Measurements from ENCODE around the gene C1QTNF4.

C1QTNF4 gene

DNA sequence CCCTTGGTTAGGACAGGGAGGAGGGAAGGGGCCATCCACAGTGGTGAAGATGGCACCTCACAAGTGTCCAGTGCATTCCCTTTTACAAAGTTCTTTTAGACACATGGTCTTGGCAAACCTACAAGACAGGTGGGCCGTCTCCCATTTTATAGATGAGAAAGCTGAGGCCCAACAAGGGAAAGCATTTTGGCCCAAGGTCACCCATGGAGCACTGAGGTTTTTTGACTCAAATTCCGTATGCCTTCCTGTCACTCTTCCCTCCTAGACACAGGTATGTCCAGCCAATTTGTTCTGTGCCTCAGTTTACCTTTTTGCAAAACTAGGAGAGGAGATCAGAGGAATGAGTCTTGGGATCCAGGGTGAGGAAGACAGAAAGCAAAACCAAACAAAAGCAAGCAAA lies 1.2 kb downstream of the C1QTNF4 start:
- DNase-seq (ENCODE audit: low read depth in 3 of 3) = no peak

DNA sequence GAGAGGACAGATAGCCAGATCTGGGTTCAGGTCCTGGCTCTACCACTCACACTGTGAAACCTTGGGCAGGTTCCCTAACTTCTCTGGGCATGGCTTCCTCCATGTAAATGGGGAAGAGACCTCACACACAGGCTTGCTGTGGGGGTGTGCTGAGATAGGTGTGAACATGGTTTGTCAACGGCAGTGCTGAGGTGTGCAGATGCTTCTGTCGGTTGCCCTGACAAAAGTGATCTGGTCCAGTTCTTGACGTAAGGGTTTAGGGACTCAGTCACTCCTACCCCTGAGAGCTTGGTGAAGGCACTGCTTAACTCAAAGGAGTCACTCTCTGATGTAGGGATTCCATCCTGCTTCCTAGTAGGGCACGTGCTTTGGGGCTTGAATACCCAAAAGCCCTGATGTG lies 2.0 kb downstream of the C1QTNF4 start:
- DNase-seq (ENCODE audit: low read depth in 3 of 3) = no peak

DNA sequence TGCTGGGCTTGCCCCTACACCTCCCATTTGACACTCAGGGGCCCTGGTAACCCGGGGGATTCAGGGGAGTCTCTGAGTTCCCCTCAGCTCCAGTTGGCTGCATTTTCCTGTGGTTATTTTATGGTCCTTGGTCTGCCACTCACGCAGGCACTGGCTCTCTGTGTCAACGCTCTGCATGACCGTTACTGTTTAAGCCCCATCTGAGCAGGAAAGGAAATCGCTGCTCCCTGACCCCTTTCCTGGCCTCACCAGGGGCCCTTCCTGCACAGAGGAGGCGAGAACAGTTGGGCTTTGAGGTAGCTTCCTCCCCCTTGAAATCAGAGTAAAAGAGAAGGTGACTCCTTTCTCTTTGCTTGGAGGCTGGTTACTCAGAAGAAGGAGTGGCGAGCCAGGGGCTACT lies 2.4 kb downstream of the C1QTNF4 start:
- DNase-seq (ENCODE audit: low read depth in 3 of 3) = no peak

DNA sequence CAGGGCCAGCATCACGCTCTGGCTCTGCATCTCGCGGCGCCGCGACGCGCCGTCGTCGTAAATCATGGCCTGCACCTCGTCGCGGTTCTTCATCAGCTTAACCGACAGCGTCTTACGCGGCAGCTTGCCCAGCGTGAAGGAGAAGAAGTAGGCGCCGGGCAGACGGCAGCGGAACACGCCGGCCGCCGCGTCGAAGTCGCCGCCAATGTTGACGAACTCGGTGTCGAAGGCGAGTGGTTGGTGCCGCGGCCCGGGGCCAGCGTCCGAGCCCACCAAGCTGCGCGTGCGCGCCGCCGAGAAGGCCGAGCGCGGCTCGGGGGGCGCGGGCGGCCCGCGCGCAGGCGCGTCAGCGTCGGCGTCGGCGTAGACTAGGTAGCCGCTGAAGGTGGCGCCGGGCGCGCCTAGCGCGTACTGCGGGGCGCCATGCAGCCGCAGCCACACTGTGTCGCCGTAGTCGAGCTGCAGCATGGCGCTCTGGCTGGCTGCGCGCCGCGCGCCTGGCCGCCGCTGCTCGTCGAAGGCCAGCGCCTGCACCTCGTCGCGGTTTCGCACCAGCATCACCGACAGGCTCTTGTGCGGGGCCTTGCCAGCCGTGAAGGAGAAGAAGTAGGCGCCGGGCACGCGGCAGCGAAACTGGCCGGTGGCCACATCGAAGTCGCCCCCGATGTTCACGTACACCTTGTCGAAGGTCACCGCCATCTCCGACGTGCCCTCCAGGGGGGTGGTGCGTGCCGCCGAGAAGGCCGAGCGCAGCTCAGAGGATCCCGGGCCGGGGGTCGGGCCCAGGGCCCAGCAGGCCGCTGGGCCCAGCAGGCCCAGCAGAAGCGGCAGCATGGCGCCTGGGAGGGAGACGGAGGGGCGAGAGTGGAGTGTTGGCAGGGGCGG lies 4.0 kb downstream of the C1QTNF4 start:
- DNase-seq (ENCODE audit: low read depth in 3 of 3) = no peak

DNA sequence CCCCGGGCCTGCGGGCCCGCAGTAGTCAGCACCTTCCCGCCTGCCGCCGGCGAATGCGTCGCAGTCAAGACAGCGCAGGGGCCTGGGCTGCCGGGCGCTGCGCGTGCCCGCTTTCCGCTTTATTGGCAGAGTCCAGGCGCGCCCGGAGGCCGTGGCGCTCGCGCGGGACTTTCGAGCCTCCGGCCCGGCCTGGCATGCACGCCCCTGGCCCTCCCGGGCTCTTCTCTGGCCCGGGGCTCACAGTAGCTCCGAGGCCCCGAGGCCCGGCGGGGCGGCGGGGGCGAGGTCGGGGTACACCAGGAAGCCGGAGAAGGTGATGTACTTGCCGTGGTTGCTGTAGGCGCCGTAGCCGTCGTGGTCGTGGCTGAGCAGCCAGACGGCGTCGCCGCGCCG lies 4.6 kb downstream of the C1QTNF4 start:
- DNase-seq (ENCODE audit: low read depth in 3 of 3) = no peak

DNA sequence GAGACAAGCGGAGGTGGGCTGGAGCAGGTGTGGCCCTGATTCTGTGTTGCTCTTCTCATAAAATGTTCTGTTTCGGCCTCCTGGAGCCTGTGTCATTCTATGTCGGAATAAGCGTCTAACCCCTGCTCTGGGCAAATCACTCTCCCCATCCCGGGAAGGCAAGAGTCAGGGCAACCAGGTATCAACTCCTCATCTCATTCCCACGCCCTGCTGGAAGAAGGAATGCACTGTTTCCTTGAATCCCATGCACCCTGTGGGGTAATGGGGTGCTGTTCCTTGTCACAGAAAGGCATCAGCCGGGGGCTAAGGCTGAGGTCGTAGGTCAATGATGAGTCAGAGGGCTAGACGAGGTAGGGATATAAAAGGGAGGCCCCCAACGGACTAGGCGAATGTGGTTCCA lies 5.1 kb downstream of the C1QTNF4 start:
- DNase-seq (ENCODE audit: low read depth in 3 of 3) = no peak

DNA sequence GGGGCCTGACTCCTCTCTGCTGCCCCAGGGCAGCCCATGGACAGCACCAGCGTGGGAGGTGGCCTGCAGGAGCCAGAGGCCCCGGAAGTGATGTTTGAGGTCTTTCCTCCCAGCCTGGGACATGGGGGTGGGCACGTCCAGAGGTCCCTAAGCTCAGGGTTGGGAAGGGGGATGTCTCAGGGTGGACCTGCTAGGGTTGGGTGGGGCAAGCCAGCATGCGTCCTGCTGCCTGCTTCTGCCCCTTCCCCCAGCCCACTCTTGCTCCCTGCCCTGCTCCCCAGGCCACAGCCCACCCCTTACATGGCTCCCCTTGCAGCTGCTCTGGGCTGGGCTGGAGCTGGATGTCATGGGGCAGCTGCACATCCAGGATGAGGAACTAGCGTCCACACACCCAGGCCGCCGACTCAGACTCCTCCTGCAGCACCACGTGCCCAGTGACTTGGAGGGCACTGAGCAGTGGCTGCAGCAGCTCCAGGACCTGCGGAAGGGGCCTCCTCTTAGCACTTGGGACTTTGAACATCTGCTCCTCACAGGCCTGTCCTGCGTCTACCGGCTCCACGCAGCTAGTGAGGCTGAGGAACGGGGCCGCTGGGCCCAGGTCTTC lies 6.4 kb downstream of the C1QTNF4 start:
- DNase-seq (ENCODE audit: low read depth in 3 of 3) = no peak

DNA sequence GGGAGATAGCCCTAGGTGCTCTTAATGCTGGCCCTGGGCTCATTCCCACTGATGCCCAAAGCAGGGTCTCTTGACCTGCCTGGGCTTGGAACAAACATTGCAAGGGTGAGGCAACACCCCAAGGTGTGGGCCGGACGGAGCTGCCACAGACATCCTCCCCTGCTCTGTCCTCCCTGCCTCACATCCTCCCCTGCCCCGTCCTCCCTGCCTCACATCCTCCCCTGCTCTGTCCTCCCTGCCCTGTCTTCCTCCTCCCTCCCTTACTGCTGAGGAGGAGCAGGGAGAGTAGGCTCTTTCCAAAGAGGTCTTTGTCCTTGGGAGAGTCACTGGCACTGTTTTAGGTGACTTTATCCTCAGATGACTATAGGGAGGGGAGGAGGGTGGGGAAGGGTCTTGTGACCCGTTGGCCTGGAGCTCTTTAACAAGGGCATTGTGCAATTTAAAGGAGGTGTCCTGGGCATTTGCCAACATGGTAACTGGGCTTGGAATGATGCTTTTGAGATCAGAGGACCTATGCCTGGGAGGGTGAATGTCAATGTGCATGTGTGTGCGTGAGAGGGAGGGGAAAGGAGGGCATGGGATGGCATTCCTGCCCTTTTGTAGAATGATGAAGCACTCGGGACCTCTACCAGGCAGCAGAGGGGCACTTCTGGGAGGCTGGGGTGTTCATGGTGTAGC lies 7.0 kb downstream of the C1QTNF4 start:
- no peak for DNase-seq (ENCODE audit: low read depth in 3 of 3)

DNA sequence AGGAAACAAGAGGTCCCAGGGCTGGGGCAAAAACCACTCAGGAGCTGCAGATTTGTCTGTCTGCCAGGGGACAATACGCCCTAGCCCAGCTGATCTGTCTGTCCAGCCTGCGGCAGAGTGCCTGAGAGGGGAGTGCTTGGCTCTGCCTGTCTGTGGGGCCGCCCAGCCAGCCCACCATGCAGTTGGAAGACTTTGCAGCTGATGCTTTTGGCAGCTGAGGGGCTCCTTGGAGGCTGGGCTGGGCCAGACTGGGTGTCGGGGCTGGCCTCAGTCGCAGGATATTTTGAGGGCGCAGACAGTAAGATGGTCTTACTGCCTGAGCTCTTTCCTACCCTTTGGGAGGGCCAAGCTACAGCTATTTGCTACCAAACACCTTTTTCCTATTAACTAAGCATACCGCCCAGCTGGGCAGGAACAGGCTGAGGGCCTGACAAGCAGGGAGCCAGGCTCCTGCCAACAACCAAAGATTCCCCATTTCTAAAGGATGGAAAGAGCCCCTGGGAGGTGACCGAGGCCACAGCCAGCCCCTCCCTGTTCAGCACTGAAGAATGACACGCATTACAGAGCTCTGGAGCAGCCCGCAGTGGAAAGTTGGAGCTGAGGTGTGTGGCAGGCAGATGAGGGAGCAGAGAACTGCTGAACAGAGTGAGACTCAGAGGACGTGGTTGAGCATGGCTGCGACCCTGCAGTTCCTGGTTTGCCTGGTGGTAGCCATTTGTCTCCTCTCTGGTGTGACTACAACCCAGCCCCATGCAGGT lies 7.9 kb downstream of the C1QTNF4 start, which contains the start of gene FAM180B:
FAM180B (plus strand) TSS at position 581 of the 758 bp plus-strand sequence; CDS start at position 672, 91 bp downstream.
- no peak for DNase-seq (ENCODE audit: low read depth in 3 of 3)

DNA sequence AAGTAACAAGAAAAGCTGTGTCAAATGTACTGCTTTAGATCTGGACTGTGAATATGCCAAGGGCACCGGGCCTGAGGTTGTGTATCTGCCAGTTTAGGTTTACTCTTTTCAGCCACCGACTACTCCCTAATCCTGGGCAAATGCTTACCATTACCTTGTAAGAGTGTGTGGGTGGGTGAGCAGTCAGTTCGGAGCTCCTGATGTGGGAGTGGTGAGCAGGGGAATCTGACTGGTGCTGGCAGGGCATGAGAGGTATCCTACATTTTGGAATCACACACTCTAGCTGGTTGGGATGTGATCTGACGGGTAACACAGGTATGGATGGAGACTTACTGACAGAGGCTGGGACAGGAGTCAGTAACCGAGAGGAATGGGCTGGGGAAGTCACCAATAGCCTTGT lies 10.4 kb downstream of the C1QTNF4 start:
- DNase-seq (ENCODE audit: low read depth in 3 of 3) = no peak

DNA sequence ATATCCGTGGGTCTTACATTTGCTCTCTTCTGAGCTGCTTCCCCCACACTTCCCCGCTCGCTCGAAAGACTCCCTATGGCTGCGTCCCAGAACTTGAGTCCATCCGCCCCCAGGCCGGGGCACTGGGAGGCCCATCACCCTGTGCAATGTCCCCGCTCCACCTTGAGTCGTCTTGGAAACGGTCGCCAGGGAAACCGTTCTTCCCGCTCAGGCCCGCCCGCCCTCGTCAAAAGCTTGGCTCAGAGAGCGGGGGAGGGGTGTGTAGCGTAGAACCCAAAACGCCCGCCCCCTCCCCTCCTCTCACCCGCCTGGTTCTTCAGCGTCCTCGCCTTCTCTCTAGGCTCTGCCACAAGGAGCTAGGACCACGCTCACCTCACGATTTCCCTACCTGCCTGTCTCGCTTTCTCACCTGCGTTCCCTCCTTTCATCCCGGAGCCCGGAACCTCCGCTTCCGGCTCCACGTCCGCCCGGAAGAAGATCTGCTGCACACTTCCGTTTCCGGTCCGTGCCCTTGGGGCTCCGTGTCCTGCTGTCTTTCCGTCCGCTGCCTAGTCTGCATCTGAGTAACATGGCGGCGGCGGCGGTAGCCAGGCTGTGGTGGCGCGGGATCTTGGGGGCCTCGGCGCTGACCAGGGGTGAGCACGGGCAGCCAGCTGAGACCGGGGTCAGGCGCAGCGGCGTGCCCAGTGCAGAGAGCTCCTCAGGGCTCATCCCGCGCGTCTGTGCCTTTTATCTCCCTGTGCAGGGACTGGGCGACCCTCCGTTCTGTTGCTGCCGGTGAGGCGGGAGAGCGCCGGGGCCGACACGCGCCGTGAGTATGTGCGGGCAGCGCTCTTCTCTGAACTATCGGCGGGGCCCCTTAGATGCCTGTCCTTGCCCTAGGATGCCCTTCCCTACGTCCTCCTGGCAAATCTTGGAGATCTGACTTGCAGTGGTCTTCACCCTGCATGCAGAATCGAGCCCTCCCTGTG lies 15.4 kb downstream of the C1QTNF4 start, which contains the start of the genes KBTBD4 and NDUFS3:
KBTBD4 (minus strand) TSS at position 447 of the 971 bp plus-strand sequence; CDS start at position 428, 19 bp downstream.
NDUFS3 (plus strand) TSS at position 551 of the 971 bp plus-strand sequence; CDS start at position 569, 18 bp downstream.
- DNase-seq (ENCODE audit: low read depth in 3 of 3) = peak; percentile 79 to 80 (median 80)

DNA sequence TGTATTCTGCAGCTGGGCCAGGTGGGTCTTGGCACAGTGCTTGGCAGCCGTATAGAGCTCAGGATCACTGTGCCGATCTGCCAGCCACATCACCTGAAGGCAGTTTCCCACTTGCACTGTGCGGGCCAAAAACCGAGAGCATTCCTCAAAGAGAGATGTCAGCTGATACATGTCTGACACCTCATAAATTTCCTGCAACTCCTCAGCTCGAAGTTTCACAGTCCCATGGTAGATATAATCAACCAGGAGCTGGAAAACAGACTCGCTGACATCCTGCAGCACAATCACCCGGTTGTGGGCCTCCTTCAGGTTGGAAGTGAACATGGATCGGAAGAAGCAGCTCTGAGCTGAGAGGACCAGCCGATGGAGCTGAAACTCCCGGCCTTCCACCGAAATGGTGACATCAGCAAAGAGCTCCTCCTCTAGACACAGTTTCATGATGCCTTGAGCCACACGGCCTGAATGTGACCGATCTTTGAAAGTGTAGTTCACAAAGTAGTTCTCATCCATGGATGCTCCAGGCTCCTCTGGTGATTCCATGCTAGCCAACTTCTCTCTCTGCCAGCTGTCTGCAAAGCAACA lies 16.7 kb downstream of the C1QTNF4 start:
- no peak for DNase-seq (ENCODE audit: low read depth in 3 of 3)

DNA sequence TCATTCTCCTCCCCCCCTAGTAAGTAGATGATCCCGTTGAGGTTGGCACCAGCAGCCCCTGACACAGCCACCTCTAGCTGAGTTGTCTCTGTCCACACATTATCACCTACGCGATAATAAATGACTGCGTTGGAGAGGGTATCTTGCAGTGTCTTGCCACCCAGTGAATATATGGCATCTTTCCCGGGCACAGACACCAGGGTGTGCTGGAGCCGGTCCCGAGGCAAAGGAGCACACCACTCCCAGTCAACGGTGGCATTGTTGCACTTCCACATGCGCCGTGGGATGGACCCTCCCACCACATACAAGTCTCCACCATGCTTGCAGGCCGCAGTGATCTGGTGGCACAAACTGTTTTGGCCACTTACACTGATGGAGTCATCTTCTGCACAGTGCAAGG lies 20.9 kb downstream of the C1QTNF4 start:
- DNase-seq (ENCODE audit: low read depth in 3 of 3) = no peak

DNA sequence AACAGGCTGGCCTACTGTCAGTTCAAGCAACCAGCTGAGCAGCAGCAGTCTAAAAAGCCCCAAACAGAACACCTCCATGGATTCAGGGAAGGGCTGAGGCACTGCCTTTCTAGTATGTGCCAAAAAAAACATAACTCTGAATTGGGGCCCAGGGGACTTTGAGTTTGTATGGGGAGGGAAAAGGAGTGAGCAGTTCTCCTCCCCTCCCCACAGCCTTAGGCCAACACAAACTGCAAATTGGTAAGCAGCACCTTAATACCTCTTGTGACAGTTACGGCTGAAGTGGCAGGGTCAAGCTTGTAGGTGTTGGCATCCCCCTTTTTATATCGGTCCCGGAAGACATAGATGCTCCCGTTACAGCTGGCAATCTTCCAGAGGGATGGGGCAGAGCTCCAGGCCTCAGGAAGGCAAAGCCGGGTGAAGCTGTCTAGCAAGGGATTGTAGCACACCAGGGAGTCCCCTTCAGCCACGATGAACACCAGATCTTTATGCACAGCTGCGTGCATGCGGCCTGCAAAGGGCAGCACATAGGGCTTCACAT lies 21.4 kb downstream of the C1QTNF4 start:
- no peak for DNase-seq (ENCODE audit: low read depth in 3 of 3)

DNA sequence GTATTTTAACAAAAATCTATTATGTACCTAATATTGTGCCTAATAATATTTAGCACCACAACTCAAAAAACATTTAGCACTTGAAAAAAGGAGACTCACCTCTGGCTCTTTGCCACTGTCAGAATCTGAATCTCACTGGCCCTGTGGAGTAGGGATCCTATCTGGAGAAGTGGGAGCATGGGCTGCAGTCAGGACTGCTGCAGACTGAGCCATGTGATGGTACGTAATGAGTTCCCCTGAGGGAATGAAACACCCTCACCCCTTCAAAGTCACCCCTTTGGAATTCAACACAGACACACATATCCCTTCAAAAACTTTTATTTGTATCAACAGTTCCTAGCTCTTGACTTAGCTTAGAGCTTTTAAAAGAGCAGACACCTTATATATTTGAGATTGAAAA lies 22.3 kb downstream of the C1QTNF4 start:
- DNase-seq (ENCODE audit: low read depth in 3 of 3) = no peak

DNA sequence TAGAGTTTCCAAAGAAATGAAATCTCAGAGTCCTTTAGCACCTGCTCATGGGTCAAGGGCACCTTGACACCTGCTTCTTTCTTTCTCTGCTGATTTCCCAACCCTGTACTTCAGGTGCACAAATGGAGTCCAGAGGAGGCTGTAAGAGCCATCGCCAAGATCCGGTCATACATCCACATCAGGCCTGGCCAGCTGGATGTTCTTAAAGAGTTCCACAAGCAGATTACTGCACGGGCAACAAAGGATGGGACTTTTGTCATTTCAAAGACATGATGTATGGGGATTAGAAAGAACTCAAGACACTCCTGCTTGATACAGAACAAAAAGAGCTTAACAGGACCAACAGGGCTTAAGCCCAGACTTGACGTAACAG lies 22.9 kb downstream of the C1QTNF4 start:
- DNase-seq (ENCODE audit: low read depth in 3 of 3) = no peak

DNA sequence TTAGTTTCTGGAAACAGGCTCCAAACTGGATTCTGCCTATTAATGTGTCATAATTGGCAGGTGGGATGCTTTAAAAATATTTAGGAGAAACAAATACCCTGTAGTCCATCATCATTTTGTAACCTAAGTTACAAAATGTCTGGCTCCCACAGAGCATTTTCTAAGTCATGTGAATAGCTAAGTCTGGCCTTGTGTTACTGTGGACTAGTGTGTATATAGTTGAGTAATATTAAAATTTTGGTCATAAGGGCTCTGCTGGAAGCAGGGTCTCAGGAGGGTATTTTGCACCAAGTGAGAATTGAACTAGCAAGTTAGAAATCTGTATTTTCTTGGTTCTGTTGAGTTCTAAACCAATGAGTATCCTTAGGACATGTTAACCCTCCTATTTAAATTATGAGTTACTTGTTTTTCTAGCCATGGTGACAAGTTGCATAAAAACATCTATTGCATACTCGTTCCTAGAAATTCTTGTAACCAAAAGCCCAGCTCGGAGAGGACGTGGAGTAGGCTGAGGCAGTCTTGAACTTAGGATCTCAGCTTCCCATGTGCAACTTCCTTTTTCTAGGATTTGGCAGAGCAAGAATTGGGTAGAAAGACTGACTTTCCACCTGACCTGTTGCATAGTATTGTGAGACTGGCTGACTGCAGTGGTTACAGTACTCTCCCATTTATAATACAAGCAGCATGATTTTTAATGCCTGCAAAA lies 23.4 kb downstream of the C1QTNF4 start:
- DNase-seq (ENCODE audit: low read depth in 3 of 3) = no peak

DNA sequence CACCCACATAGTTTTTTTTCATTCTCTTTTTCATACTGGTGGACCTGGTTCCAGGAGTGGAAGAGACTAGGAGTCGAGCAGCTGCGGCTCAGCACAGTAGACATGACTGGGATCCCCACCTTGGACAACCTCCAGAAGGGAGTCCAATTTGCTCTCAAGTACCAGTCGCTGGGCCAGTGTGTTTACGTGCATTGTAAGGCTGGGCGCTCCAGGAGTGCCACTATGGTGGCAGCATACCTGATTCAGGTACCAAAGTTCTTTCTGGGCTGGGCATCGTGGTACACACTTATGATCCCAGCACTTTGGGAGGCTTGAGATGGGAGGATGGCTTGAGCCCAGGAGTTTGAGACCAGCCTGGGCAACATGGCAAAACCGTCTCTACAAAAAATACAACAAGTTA lies 24.6 kb downstream of the C1QTNF4 start:
- no peak for DNase-seq (ENCODE audit: low read depth in 3 of 3)

DNA sequence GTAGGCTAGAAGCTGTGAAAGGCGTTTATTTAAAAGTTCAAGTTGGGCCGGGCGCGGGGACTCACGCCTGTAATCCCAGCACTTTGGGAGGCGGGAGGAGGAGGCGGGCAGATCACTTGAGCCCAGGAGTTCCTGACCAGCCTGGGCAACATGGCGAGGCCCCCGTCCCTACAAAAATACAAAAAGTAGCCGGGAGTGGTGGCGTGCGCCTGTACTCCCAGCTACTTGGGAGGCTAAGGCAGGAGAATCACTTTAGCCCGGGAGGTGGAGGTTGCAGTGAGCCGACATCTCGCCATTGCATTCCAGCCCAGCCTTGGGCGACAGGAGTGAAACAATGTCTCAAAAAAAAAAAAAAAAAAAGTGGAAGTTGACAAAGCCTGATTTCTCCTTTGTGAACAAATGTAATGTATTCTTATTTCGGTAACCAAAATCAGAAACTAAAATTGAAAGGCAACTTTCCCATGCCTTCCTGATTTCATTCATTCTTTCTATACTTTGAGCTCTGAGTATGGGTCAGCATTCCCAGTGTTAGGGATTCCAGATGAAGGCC lies 28.0 kb downstream of the C1QTNF4 start:
- no peak for DNase-seq (ENCODE audit: low read depth in 3 of 3)

Data from stimulated activated CD4-positive, alpha-beta T cell treated with anti-CD3 and anti-CD28 coated beads, TNF-alpha, amount 100 ng/mL, for 4 hours (primary cell).